ENCODE data around the gene MX1.
A peak's percentile ranks its signal among the peaks of the same experiment; 100 is the strongest.

The MX1 gene

DNA sequence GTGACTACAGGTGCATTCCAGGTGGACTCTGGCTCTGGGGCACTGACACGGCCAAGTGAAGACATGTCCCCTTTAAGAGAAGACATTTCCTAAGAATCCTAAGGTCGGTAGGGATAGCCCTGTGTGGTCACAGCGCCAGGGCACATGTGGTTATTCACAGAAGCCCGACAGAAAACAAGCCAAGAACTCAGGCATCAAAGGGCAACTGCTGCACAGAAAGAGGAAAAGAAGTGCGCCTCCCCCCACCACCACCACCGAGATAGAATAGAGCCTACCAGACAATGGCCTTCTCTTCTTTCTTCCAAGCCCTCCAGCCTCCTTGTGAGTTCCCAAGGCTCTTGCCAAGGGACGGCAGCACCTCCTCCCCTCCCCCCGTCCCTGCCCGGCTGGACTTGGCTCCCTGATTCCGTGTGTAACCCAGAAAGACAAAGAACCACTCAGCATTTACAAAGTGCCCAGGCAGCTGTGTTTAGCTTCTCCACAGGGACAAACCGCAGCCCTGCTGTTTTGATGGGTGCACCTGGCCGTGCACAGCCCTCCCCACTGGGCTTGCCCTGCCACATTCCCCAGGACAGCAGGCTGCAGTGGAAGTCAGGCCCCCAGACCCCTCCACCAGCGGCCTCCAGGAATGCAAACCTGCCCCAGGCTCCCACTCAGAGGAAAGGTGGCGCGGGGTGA lies 51.7 kb downstream of the MX1 start:
- TF ChIP-seq, protein P1, sequence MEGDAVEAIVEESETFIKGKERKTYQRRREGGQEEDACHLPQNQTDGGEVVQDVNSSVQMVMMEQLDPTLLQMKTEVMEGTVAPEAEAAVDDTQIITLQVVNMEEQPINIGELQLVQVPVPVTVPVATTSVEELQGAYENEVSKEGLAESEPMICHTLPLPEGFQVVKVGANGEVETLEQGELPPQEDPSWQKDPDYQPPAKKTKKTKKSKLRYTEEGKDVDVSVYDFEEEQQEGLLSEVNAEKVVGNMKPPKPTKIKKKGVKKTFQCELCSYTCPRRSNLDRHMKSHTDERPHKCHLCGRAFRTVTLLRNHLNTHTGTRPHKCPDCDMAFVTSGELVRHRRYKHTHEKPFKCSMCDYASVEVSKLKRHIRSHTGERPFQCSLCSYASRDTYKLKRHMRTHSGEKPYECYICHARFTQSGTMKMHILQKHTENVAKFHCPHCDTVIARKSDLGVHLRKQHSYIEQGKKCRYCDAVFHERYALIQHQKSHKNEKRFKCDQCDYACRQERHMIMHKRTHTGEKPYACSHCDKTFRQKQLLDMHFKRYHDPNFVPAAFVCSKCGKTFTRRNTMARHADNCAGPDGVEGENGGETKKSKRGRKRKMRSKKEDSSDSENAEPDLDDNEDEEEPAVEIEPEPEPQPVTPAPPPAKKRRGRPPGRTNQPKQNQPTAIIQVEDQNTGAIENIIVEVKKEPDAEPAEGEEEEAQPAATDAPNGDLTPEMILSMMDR (conservative IDR thresholded peaks at IDR 0.05; ENCODE audit: low read length) = no peak
- DNase-seq (ENCODE audit: low read depth) = peak; percentile 25
- no peak overlapping the region for H3K4me3 ChIP-seq (ENCODE audit: low read length)

DNA sequence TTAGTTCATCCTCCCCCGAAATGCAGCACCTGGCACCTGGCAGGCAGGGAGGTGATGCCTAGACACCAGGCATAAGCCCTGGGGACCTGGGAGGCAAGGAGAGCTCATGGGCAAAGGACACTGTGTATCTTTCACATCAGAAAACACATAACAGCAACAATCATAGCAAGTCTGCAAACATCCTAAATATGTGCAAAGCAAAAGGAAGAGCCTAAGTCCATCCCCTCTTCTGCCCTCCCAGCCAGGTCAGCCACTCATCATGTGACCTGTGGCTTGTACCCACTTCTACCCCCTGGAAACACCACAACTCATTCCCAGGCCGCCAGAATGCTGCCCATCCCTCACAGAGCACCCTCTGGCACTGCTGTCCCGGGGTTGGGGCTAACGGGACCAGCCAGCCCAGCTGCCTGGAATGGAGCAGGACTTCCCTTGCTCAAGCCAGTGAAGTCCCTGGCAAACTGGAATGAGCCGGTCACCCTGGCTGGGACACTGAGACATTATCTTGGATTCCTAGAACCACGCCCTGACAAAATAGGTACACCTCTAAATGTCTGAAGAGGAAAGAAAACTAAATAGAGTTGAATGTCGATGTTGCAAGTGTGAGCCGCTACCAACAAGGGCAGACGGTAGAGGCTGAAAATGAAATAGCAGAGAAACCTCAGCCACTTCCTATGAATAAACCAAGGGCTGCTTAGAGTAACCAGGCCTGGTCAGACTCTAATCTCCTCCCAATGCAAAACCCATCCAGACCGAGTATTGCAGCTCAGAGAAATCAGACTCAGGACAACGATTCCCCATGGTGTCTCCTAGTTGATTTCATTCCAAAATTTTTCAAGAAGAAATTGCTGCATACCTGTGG lies 52.5 kb downstream of the MX1 start:
- H3K4me3 ChIP-seq (ENCODE audit: low read length) = no peak overlapping the region
- no peak for DNase-seq (ENCODE audit: low read depth)
- TF ChIP-seq, protein P1 (conservative IDR thresholded peaks at IDR 0.05; ENCODE audit: low read length) = no peak

DNA sequence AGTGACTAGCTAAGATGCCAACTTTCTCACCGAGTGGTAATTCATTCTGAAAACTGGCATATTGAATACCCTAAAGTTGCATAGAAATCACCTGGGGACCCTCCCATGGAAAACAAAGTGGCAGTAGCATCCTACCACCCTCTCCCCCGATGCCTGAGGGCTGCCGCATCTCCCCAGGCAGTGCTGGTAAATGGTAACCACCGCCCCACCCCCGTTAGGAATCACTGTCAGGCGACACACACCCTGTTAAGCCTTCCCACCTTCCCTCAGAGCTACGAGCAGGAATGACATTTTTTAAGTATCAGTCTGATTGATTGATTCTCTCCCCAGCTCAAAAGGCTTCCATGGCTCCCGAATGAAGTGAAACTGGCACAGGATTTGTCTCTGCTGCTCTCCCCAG lies 53.6 kb downstream of the MX1 start:
- no peak for DNase-seq (ENCODE audit: low read depth)
- H3K4me3 ChIP-seq (ENCODE audit: low read length) = no peak overlapping the region
- TF ChIP-seq, protein P1 (conservative IDR thresholded peaks at IDR 0.05; ENCODE audit: low read length) = no peak

DNA sequence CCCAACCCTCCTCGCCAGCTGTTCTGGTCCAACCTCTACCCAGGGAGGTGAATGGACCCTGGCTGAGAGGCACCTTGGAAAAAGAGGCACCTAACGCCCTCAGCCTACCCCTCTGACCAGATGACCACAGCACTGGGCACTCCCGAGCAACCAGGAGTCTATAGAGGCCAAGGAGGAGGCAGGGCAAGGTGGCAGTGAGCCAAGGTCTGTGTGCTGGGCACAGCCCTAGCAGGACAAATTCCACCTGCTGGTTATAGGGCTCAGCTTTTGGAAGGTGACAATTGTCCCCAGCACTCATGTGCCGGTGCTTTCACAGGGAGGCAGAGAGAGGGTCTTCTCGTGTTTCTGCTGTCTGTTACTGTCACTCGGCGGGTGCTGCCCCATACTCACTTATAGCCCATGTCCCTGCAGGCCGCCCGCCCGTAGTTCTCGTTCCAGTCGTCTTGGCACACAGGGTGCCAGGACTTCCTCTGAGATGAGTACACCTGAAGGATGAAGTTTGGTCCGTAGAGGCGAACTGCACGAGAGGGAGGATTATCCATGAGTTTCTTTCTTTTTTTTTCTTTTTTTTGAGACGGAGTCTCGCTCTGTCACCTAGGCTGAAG lies 54.1 kb downstream of the MX1 start:
- TF ChIP-seq, protein P1 (conservative IDR thresholded peaks at IDR 0.05; ENCODE audit: low read length) = no peak
- DNase-seq (ENCODE audit: low read depth) = no peak
- no peak overlapping the region for H3K4me3 ChIP-seq (ENCODE audit: low read length)

DNA sequence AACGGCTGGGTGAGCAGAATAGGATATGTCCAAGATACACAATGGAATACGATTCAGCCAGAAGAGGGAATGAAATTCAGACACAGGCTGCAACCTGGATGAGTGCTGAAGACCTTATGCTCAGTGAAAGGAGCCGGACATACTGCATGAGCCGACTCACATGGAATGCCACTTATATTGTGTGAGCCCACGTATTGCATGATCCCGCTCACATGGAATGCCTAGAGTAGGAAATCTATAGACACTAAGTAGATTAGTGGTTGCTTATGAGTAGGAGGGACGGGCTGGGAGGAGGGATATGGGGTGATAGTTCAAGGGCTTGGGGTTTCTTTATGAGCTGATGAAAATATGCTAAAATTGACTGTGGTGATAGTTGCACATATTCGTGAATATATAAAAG lies 55.2 kb downstream of the MX1 start:
- DNase-seq (ENCODE audit: low read depth) = peak; percentile 60
- H3K4me3 ChIP-seq (ENCODE audit: low read length) = no peak overlapping the region
- TF ChIP-seq, protein P1 (conservative IDR thresholded peaks at IDR 0.05; ENCODE audit: low read length) = no peak

DNA sequence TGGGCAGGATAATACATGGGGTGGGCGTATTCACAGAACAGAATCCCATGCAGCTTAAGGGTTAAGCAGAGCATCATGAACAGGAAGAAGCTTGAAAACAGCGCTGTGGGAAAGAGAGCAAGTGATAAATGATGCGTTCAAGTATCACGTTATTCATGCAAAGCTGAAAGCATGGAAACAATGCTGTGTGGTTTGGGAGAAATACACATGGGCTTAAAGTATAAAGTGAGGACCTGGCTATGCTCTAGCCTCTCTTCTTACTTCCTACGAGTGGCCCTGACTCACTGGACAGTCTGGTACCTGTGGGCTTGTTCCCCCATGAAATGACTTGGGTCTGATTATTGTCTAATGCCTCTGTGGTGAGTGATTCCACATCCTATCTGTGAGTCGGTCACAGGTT lies 56.3 kb downstream of the MX1 start:
- DNase-seq (ENCODE audit: low read depth) = peak; percentile 59
- TF ChIP-seq, protein P1 (conservative IDR thresholded peaks at IDR 0.05; ENCODE audit: low read length) = no peak

More for the DNA sequence above, 56.3 kb downstream of the MX1 start:
- no peak overlapping the region for H3K4me3 ChIP-seq (ENCODE audit: low read length)
